IMR-90 (cell line): ENCODE results near the gene MAP4K1. TPM values are rescaled to one million over a fixed set of nuclear protein-coding genes. Genes with fewer than 3 reads are reported as not detected.

ENCODE experiments used
- ATAC-seq: fragments of 200-7000 bp; cut with Tn5 transposase; 2 replicates; pipeline ENCODE4 v1.9.1; 2020; ENCODE audit warnings: low read depth, mild to moderate bottlenecking, moderate library complexity
- BruUV-seq: library from RNA; stranded (reverse); fragments of 400-500 nt; replicated peaks from 2 replicates; lab custom pipeline; 2021; lab: Mats Ljungman, UMichigan
- CTCF ChIA-PET: fragments of 300-600 bp; formaldehyde crosslinking; extraction: SDS; loops from one replicate; lab custom pipeline; 2021; ENCODE audit warnings: antibody characterized with exemption; lab: Yijun Ruan, JAX
- POLR2A ChIA-PET: fragments of 300-600 bp; sonication (Branson Sonifier 250); formaldehyde crosslinking; loops from one replicate; lab custom pipeline; 2022; ENCODE audit warnings: antibody characterized with exemption; ENCODE audit not compliant: unreplicated experiment; lab: Charles Lee
- DNase-seq: peaks from one replicate; pipeline ENCODE4 v3.0.0; 2013
- H2AFZ ChIP-seq: replicated peaks from 2 replicates; pipeline ENCODE3; 2013; ENCODE audit warnings: low read length, mild to moderate bottlenecking; ENCODE audit not compliant: poor library complexity
- H2AK5ac ChIP-seq: 2 replicates; pipeline ENCODE4 v1.6.1; 2013; ENCODE audit warnings: low read depth, low read length, inconsistent platforms
- H2AK9ac ChIP-seq: replicated peaks from 2 replicates; pipeline ENCODE3; 2013; ENCODE audit warnings: mild to moderate bottlenecking, low read depth, low read length, moderate library complexity; ENCODE audit not compliant: poor library complexity
- H2BK120ac ChIP-seq: 2 replicates; pipeline ENCODE4 v1.6.1; 2013; ENCODE audit warnings: low read depth, low read length, inconsistent platforms
- H2BK15ac ChIP-seq: 3 replicates; pipeline ENCODE4 v1.6.1; 2013; ENCODE audit warnings: low read depth, low read length, inconsistent platforms
- H2BK20ac ChIP-seq: 2 replicates; pipeline ENCODE4 v1.6.1; 2013; ENCODE audit warnings: low read depth, mild to moderate bottlenecking, inconsistent platforms, low read length, moderate library complexity
- H2BK5ac ChIP-seq: 2 replicates; pipeline ENCODE4 v1.6.1; 2013; ENCODE audit warnings: mild to moderate bottlenecking, low read depth, low read length, inconsistent platforms; ENCODE audit not compliant: poor library complexity, severe bottlenecking
- H3K14ac ChIP-seq: replicated peaks from 2 replicates; pipeline ENCODE4 v1.6.1; 2013; ENCODE audit warnings: low read depth, low read length, inconsistent platforms
- H3K18ac ChIP-seq: 2 replicates; pipeline ENCODE4 v1.6.1; 2013; ENCODE audit warnings: low read depth, low read length, control low read depth
- H3K23ac ChIP-seq: 2 replicates; pipeline ENCODE4 v1.6.1; 2013; ENCODE audit warnings: low read depth, low read length, inconsistent platforms
- H3K27ac ChIP-seq: 2 replicates; pipeline ENCODE4 v1.5.1; 2013; ENCODE audit warnings: mild to moderate bottlenecking, control low read depth, low read length; ENCODE audit not compliant: insufficient read depth
- H3K27me3 ChIP-seq: 2 replicates; pipeline ENCODE4 v1.6.1; 2013; ENCODE audit warnings: low read length; ENCODE audit not compliant: control insufficient read depth, insufficient read depth
- H3K36me3 ChIP-seq: 2 replicates; pipeline ENCODE4 v1.6.1; 2013; ENCODE audit warnings: low read length, mixed read lengths; ENCODE audit not compliant: control insufficient read depth, insufficient read depth
- H3K4ac ChIP-seq: 2 replicates; pipeline ENCODE4 v1.6.1; 2013; ENCODE audit warnings: low read depth, low read length, inconsistent platforms
- H3K4me1 ChIP-seq: 2 replicates; pipeline ENCODE4 v1.6.1; 2013; ENCODE audit warnings: low read length, mixed read lengths; ENCODE audit not compliant: control insufficient read depth, insufficient read depth
- H3K4me2 ChIP-seq: 2 replicates; pipeline ENCODE4 v1.6.1; 2013; ENCODE audit warnings: low read depth, mild to moderate bottlenecking, control low read depth, low read length, moderate library complexity
- H3K4me3 ChIP-seq: 2 replicates; pipeline ENCODE4 v1.5.1; 2013; ENCODE audit warnings: low read depth, mild to moderate bottlenecking, control low read depth, low read length, moderate library complexity; ENCODE audit not compliant: insufficient read depth
- H3K56ac ChIP-seq: 2 replicates; pipeline ENCODE4 v1.6.1; 2013; ENCODE audit warnings: low read length, inconsistent platforms; ENCODE audit not compliant: insufficient read depth; ENCODE audit errors: extremely low read depth
- H3K79me1 ChIP-seq, 2 experiments: 2 replicates each; pipeline ENCODE4 v1.6.1; 2013; ENCODE audit warnings: low read length in 2 of 2, inconsistent platforms in 1 of 2, low read depth in 1 of 2
- H3K9ac ChIP-seq: 2 replicates; pipeline ENCODE4 v1.6.1; 2013; ENCODE audit warnings: low read depth, low read length, control low read depth
- H3K9me1 ChIP-seq: 2 replicates; pipeline ENCODE4 v1.6.1; 2013; ENCODE audit warnings: low read length, inconsistent platforms; ENCODE audit not compliant: insufficient read depth
- H3K9me3 ChIP-seq: 2 replicates; pipeline ENCODE4 v1.6.1; 2013; ENCODE audit warnings: low read length; ENCODE audit not compliant: control insufficient read depth, insufficient read depth
- H4K20me1 ChIP-seq: 2 replicates; pipeline ENCODE4 v1.6.1; 2013; ENCODE audit warnings: low read length, inconsistent platforms; ENCODE audit not compliant: insufficient read depth
- H4K5ac ChIP-seq: 2 replicates; pipeline ENCODE4 v1.6.1; 2013; ENCODE audit warnings: mild to moderate bottlenecking, low read depth, low read length, control low read depth
- H4K8ac ChIP-seq, 2 experiments: 2 replicates each; pipeline ENCODE4 v1.6.1; 2013; ENCODE audit warnings: low read depth in 2 of 2, low read length in 2 of 2, control low read depth in 1 of 2, inconsistent platforms in 1 of 2
- H4K91ac ChIP-seq: 2 replicates; pipeline ENCODE4 v1.6.1; 2013; ENCODE audit warnings: low read depth, low read length, inconsistent platforms; ENCODE audit not compliant: insufficient read depth
- MAFK ChIP-seq: IDR thresholded peaks from 2 replicates; pipeline ENCODE4 v1.6.1; 2012; ENCODE audit warnings: low read depth, low read length, improper control_type of control experiment
- MAZ ChIP-seq: IDR thresholded peaks from 2 replicates; pipeline ENCODE4 v1.6.1; 2012; ENCODE audit warnings: low read depth, mild to moderate bottlenecking, low read length, improper control_type of control experiment, moderate library complexity, borderline replicate concordance
- NFE2L2 ChIP-seq: fragments of 150-350 bp; IDR thresholded peaks from 2 replicates; pipeline ENCODE4 v1.6.1; 2016; ENCODE audit warnings: low read depth, mild to moderate bottlenecking, low read length
- RAD21 ChIP-seq: IDR thresholded peaks from 2 replicates; pipeline ENCODE4 v1.6.1; 2012; ENCODE audit warnings: low read length, improper control_type of control experiment
- RFX5 ChIP-seq: IDR thresholded peaks from 2 replicates; pipeline ENCODE4 v1.8.0; 2012; ENCODE audit warnings: low read depth, mild to moderate bottlenecking, low read length, moderate library complexity
- WGBS, 2 experiments: methylation state at CpG; one replicate each; pipeline versions ENCODE4 v1.1.5 to v1.1.7; 2013; ENCODE audit warnings: missing lambda C conversion rate in 2 of 2; ENCODE audit not compliant: insufficient read length in 1 of 2; ENCODE audit errors: extremely low coverage in 2 of 2; 5-methylcytosine and 5-hydroxymethylcytosine counted together
- dilution Hi-C: fragments of 300-500 bp; cut with HindIII; formaldehyde crosslinking; loops from one replicate; pipeline ENCODE4 v1.14.3; 2018; ENCODE audit warnings: low sequenced_read_pairs; ENCODE audit not compliant: unreplicated experiment
- in situ Hi-C: fragments of 300-500 bp; cut with MboI; formaldehyde crosslinking; loops from 3 replicates; pipeline ENCODE4 v1.14.3; 2019; ENCODE audit warnings: low sequenced_read_pairs, inconsistent platforms, mixed read lengths
- intact Hi-C: fragments of 100-400 bp; cut with micrococcal nuclease; formaldehyde crosslinking; loops from 2 replicates; pipeline ENCODE4 v1.10.0; 2022
- polyA plus RNA-seq, 3 experiments: library from polyadenylated mRNA; depleted of rRNA; stranded (reverse); fragments of >200 nt; gene quantifications; 2 replicates each; pipeline ENCODE4 v1.2.3, GENCODE V29; 2012; ENCODE audit warnings: low replicate concordance in 1 of 3
- total RNA-seq: library from RNA; depleted of rRNA; stranded (reverse); fragments of >200 nt; gene quantifications from 2 replicates; pipeline ENCODE4 v1.2.3, GENCODE V29; 2012

The MAP4K1 gene
- total and polyA plus RNA-seq, 2 of the 4 experiments (the other 2 are of a cell fraction), result 0.22 TPM; not detected in 1

DNA sequence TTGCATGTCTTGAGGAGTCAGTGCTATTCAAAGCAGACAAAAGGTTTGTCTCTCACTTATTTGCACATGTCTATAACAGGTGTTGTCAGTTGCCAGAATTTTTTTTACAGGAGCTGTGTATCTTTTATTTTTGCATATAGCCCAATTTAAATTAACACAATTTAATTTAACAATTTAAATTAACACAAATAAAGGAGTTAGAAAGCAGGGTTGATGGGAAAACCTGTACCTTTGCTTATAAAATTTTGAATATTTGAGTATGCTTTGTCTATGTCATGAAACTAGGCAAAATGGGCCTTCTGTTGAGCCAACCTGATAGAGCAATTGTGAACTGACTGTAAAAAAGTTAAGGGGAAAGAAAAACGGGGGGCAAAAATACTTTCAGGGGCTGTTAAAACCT is 78.0 kb downstream of the MAP4K1 start:
- dilution Hi-C loops, result no loop called here
- CTCF ChIA-PET, result no interaction called here
- in situ Hi-C loops, result no loop called here
- Histone ChIP-seq H4K5ac (no peak overlapping the region), H3K36me3 (no peaks in the 10 kb centered on the region), H3K9me1 (no peaks in the 10 kb centered on the region), H4K8ac (no peak overlapping the region), H3K27me3 (no peaks in the 10 kb centered on the region; the same call in 1 of the 2 replicates), H3K23ac (no peak overlapping the region), H2BK120ac (no peak overlapping the region), H3K56ac (no peak overlapping the region), H3K4me1 (no peaks in the 10 kb centered on the region; the same call in 1 of the 2 replicates), H4K91ac (no peak overlapping the region), H3K4me2 (no peak overlapping the region), H3K14ac (no peak overlapping the region), H3K79me1 (no peaks in the 10 kb centered on the region), H2AK9ac (no peak overlapping the region), H3K9me3 (peaks cover 10% of the 10 kb centered on the region), H2AFZ (no peak overlapping the region), H3K4ac (no peak overlapping the region), H2BK15ac (no peak overlapping the region), H3K27ac (no peak overlapping the region), H3K18ac (no peak overlapping the region), H2BK5ac (no peak overlapping the region), H4K20me1 (no peaks in the 10 kb centered on the region), H3K9ac (no peak overlapping the region), H2AK5ac (no peak overlapping the region), H2BK20ac (no peak overlapping the region), H3K4me3 (no peak overlapping the region)
- no peak for TF ChIP-seq NFE2L2
- no peak for TF ChIP-seq MAZ
- TF ChIP-seq MAFK, result no peak
- no peak for TF ChIP-seq RFX5
- no peak for TF ChIP-seq RAD21
- intact Hi-C loops, result no loop called here
- WGBS, 2 experiments, result no CpG with 5 or more reads among the region's 1 CpG
- no peak for ATAC-seq
- BruUV-seq, result no TSS peak
- DNase-seq, result no peak
- POLR2A ChIA-PET, result no interaction called here
